Esophagus squamous epithelium (tissue), 4 donors: ENCODE measurements around the gene ADAMTS2.

ENCODE experiments used
- CTCF ChIP-seq, 6 experiments: fragments of 450-650 bp in 4 of 6; fragments of 200-600 bp in 2 of 6; sonication (generic) in 2 of 6; IDR thresholded peaks; one replicate each; pipeline ENCODE4 v1.5.1; 2016 to 2019; ENCODE audit warnings: antibody characterized with exemption in 6 of 6, mild to moderate bottlenecking in 4 of 6, moderate library complexity in 4 of 6
- POLR2A ChIP-seq, 4 donors: fragments of 450-650 bp; IDR thresholded peaks; one replicate each; pipeline ENCODE4 v1.6.1; 2017; ENCODE audit warnings: antibody characterized with exemption in 4 of 4, mild to moderate bottlenecking in 4 of 4, moderate library complexity in 3 of 4

GRCh38 chr5:179128976-179129375 lies 216.3 kb downstream of the ADAMTS2 start:
- TF ChIP-seq CTCF (IDR thresholded peaks at IDR 0.05), result no peak
- TF ChIP-seq POLR2A (IDR thresholded peaks at IDR 0.05), result no peak
